DMS 273 treated with DMSO at 0.1 percent for 48 hours (cell line): Measurements from ENCODE around the gene CTLA4.

Experiments
- DNase-seq: peaks from one replicate; lab custom pipeline; 2025; lab: John Stamatoyannopoulos, UW

The CTLA4 gene

GRCh38 chr2:203891474-203891873, 23.9 kb downstream of the CTLA4 start:
- DNase-seq = no peak

- DNase-seq = no peak
Measured at GRCh38 chr2:203892207-203892606, 24.6 kb downstream of the CTLA4 start.

GRCh38 chr2:203893401-203893800, 25.8 kb downstream of the CTLA4 start:
- DNase-seq = peak; percentile 4

- no peak for DNase-seq
Measured at GRCh38 chr2:203893840-203894239, 26.3 kb downstream of the CTLA4 start.

GRCh38 chr2:203894262-203894661, 26.7 kb downstream of the CTLA4 start:
- no peak for DNase-seq

- no peak for DNase-seq
Measured at GRCh38 chr2:203897544-203897943, 30.0 kb downstream of the CTLA4 start.

- no peak for DNase-seq
Measured at GRCh38 chr2:203898657-203899056, 31.1 kb downstream of the CTLA4 start.

GRCh38 chr2:203900253-203900652, 32.7 kb downstream of the CTLA4 start:
- no peak for DNase-seq

- DNase-seq = no peak
Measured at GRCh38 chr2:203904022-203904421, 36.5 kb downstream of the CTLA4 start.

- DNase-seq = no peak
Measured at GRCh38 chr2:203905656-203906055, 38.1 kb downstream of the CTLA4 start.

GRCh38 chr2:203908066-203908796, 40.7 kb downstream of the CTLA4 start:
- no peak for DNase-seq

- DNase-seq = no peak
Measured at GRCh38 chr2:203908797-203909185, 41.2 kb downstream of the CTLA4 start.

GRCh38 chr2:203909261-203909967, 41.8 kb downstream of the CTLA4 start:
- DNase-seq = no peak

- no peak for DNase-seq
Measured at GRCh38 chr2:203909974-203910373, 42.4 kb downstream of the CTLA4 start.

- DNase-seq = no peak
Measured at GRCh38 chr2:203913947-203914346, 46.4 kb downstream of the CTLA4 start.

GRCh38 chr2:203914546-203915182, 47.1 kb downstream of the CTLA4 start:
- no peak for DNase-seq

GRCh38 chr2:203915256-203915655, 47.7 kb downstream of the CTLA4 start:
- no peak for DNase-seq

GRCh38 chr2:203916756-203917155, 49.2 kb downstream of the CTLA4 start:
- no peak for DNase-seq

GRCh38 chr2:203918264-203918663, 50.7 kb downstream of the CTLA4 start:
- no peak for DNase-seq

- DNase-seq = no peak
Measured at GRCh38 chr2:203918839-203919238, 51.3 kb downstream of the CTLA4 start.
